ENCODE measurements around the gene CLTB.
"Not testable (repeated sequence)": the region's sequence is repeated elsewhere in the genome, so short reads cannot be mapped to it uniquely, and the experiment has no call there.

CLTB gene

GRCh38 chr5:176409765-176410164 lies 6.6 kb downstream of the CLTB start:
- TF ChIP-seq, protein P1, sequence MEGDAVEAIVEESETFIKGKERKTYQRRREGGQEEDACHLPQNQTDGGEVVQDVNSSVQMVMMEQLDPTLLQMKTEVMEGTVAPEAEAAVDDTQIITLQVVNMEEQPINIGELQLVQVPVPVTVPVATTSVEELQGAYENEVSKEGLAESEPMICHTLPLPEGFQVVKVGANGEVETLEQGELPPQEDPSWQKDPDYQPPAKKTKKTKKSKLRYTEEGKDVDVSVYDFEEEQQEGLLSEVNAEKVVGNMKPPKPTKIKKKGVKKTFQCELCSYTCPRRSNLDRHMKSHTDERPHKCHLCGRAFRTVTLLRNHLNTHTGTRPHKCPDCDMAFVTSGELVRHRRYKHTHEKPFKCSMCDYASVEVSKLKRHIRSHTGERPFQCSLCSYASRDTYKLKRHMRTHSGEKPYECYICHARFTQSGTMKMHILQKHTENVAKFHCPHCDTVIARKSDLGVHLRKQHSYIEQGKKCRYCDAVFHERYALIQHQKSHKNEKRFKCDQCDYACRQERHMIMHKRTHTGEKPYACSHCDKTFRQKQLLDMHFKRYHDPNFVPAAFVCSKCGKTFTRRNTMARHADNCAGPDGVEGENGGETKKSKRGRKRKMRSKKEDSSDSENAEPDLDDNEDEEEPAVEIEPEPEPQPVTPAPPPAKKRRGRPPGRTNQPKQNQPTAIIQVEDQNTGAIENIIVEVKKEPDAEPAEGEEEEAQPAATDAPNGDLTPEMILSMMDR (IDR thresholded peaks at IDR 0.05): no peak
- Mint-ChIP-seq H3K4me1 (peaks cover 11% of the 10 kb centered on the region), H3K36me3 (ENCODE audit: low read depth) (no peaks in the 10 kb centered on the region), H3K4me3 (no peak overlapping the region), H3K27me3 (ENCODE audit: low read depth, poor library complexity) (peaks cover 12% of the 10 kb centered on the region), H3K9me3 (no peaks in the 10 kb centered on the region), H3K27ac (no peak overlapping the region)
- no peak for DNase-seq

DNA sequence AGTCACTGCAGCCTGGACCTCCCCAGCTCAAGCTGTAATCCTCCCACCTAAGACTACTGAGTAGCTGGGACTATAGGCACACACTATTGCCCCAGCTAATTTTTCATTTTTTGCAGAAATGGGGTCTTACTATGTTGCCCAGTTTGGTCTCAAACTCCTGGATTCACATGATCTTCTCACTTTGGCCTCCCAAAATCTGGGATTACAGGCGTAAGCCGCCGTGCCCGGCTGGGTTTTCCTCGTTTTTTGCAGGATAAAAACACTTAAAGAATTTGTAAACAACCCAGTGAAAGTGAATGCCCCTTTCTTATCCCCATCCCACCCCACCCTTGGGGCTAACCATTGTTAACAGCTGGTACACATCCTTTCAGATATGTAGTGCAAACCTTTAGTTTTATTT lies 7.7 kb downstream of the CLTB start:
- DNase-seq: no peak
- H3K27me3 Mint-ChIP-seq (ENCODE audit: low read depth, poor library complexity): peaks cover 9% of the 10 kb centered on the region
- H3K4me3 Mint-ChIP-seq: no peak overlapping the region
- H3K27ac Mint-ChIP-seq: no peak overlapping the region
- H3K36me3 Mint-ChIP-seq (ENCODE audit: low read depth): no peaks in the 10 kb centered on the region
- H3K4me1 Mint-ChIP-seq: peaks cover 11% of the 10 kb centered on the region
- TF ChIP-seq, protein P1 (IDR thresholded peaks at IDR 0.05): no peak
- H3K9me3 Mint-ChIP-seq: no peaks in the 10 kb centered on the region

DNA sequence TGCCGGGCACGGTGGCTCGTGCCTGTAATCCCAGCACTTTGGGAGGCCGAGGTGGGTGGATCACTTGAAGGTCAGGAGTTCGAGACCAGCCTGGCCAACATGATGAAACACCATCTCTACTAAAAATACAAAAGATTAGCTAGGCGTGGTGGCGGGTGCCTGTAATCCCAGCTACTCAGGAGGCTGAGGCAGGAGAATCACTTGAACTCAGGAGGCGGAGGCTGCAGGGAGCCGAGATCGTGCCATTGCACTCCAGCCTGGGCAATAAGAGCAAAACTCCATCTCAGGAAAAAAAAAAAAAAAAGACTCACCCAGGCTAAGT lies 8.1 kb downstream of the CLTB start:
- H3K9me3 Mint-ChIP-seq; H3K27me3 Mint-ChIP-seq (ENCODE audit: low read depth, poor library complexity); H3K27ac Mint-ChIP-seq; H3K36me3 Mint-ChIP-seq (ENCODE audit: low read depth); H3K4me3 Mint-ChIP-seq; DNase-seq: not testable (repeated sequence)
- peaks cover 11% of the 10 kb centered on the region for H3K4me1 Mint-ChIP-seq

GRCh38 chr5:176407456-176408251 lies 8.7 kb downstream of the CLTB start:
- DNase-seq: no peak
- no peak overlapping the region for H3K4me3 Mint-ChIP-seq
- peaks cover 13% of the 10 kb centered on the region for H3K4me1 Mint-ChIP-seq
- peaks cover 9% of the 10 kb centered on the region for H3K27me3 Mint-ChIP-seq (ENCODE audit: low read depth, poor library complexity)
- no peak overlapping the region for H3K27ac Mint-ChIP-seq
- no peaks in the 10 kb centered on the region for H3K9me3 Mint-ChIP-seq
- TF ChIP-seq, protein P1 (IDR thresholded peaks at IDR 0.05): no peak
- H3K36me3 Mint-ChIP-seq (ENCODE audit: low read depth): no peaks in the 10 kb centered on the region

DNA sequence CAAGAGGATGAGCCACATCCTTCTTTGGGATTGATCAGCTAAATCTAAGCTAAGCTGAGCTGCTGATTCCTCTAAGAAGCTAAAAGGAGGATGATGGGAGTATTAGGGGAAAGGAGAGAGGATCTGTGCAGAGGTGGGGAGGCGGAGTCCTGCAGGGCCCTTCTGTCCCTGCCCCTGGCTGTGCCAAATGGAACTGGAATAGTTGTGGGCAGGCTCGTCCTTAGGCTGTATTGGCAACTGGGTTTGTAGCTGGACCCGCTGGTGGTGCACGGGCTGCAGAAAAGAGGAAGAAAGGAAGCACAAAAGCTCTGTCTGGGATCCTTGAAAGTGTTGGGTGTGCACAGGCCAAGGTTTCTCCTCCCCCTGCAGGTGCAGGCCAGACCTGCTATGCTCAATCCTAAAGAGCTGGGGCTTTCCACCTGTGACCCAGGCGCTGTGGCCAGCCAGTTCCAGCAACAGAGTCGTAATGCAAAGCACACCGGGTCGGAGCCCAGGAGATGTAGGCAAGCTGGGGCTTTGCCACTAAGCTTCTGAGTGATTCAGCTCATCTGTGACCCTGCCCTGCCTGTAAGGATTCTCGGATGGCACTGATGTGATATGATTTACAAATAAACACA lies 9.8 kb downstream of the CLTB start:
- Mint-ChIP-seq H3K4me1 (peaks cover 22% of the 10 kb centered on the region), H3K4me3 (no peak overlapping the region), H3K9me3 (no peaks in the 10 kb centered on the region), H3K36me3 (ENCODE audit: low read depth) (no peaks in the 10 kb centered on the region), H3K27me3 (ENCODE audit: low read depth, poor library complexity) (peaks cover 7% of the 10 kb centered on the region), H3K27ac (no peak overlapping the region)
- no peak for DNase-seq
- TF ChIP-seq, protein P1 (IDR thresholded peaks at IDR 0.05): no peak

DNA sequence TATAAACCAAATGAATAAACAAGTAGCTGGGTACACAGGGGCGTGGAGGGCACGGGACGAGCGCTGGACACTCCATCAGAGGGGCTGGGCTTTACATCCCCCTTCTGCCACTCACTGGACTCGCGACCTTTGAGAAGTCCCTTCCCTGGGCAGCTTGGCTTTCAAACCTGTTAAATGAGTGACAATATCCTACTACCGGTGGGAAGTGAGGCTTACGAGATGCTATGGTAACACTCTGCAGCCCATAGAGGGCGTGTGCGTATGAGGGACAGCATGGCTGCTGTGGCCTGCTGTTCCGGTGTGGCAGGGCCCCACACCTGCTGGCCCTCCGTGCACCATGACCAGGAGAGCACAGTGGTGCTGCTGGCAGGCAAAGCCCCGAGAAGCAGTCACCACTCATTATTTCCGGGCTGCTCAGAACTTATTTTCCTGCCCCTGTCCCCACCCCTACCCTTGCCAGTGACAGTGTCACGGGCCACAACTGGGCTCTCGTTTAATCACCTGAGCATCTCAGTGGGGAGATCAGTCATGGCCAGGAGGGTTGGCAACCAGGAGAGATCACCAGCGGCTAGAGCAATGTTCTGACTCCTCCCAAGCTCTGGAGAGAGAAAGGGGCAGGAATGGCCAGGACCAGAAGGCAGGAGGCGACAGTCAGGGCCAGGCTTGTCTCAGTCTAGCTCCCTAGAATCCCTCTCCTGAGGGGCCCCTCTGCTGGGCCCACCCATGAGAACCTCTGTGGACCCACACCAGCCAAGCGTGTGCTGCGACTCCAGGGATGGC lies 10.5 kb downstream of the CLTB start:
- Mint-ChIP-seq H3K27ac (no peak overlapping the region), H3K9me3 (no peaks in the 10 kb centered on the region), H3K4me1 (peaks cover 23% of the 10 kb centered on the region), H3K27me3 (ENCODE audit: low read depth, poor library complexity) (peaks cover 4% of the 10 kb centered on the region), H3K4me3 (no peak overlapping the region), H3K36me3 (ENCODE audit: low read depth) (no peaks in the 10 kb centered on the region)
- no peak for DNase-seq
- TF ChIP-seq, protein P1 (IDR thresholded peaks at IDR 0.05): peak; percentile 7

Measured in nephron progenitor cell (in vitro differentiated cells).